HG03565 (cell line): ENCODE measurements around the gene IRAK2.
"Not testable (repeated sequence)": the region's sequence is repeated elsewhere in the genome, so short reads cannot be mapped to it uniquely, and the experiment has no call there.

Source experiments
- ATAC-seq: cut with Tn5 transposase; IDR thresholded peaks from one replicate; pipeline ENCODE4 v1.9.1; 2021; ENCODE audit warnings: mild to moderate bottlenecking, moderate library complexity; ENCODE audit not compliant: unreplicated experiment

The IRAK2 gene

GRCh38 chr3:10248984-10249748 is 84.4 kb downstream of the IRAK2 start:
- ATAC-seq: no peak

- no peak for ATAC-seq
These were observed 85.1 kb downstream of the IRAK2 start for GRCh38 chr3:10249833-10250232.

GRCh38 chr3:10251006-10251405 is 86.3 kb downstream of the IRAK2 start:
- no peak for ATAC-seq

DNA sequence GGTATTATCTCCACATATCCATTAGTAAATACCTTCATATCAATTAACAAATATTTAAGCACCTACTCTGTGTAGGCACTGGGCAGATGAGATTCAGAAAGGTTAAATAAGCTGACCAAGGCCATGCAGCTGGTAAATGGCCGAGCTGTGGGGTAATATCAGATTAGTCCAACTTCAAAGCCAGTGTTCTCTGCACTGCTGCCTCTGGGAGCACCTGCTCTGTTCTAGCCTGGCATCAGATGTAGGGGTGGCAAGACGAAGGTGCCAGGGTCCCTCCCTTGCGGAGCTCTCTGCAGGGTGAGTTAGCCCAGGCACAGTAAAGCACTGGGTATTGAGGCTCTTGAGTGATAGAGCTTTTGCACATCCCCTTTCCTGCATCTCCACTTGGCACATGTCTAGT is 89.0 kb downstream of the IRAK2 start:
- no peak for ATAC-seq

DNA sequence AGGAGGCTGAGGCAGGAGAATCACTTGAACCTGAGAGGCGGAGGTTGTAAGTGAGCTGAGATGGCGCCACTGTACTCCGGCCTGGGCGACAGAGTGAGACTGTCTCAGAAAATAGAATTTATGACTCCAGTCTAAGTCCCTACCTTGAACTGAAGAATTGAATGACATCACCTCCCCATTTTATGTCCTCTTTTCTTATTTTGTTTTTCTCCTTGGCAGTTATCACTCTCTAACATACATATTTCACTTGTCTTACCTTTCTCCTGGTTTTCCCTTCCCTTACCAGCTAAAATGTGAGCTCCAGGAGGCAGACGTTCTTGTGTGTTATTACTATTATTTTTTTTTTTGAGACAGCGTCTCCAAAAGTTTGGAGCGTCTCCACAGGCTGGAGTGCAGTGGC is 91.1 kb downstream of the IRAK2 start:
- no peak for ATAC-seq

DNA sequence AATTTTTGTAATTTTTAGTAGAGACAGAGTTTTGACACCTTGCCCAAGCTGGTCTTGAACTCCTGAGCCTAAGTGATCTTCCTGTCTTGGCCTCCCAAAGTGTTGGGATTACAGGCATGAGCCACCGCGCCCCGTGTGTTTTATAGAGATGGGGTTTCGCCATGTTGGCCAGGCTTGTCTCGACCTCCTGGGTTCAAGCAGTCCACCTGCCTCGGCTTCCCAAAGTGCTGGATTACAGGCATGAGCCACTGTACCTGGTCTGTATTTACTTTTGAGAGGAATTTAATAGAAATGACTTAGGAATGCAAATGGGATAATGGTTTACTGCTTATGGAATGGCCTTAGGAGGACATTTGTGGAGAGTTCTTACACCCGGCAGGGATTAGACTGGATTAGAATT is 94.3 kb downstream of the IRAK2 start:
- no peak for ATAC-seq

GRCh38 chr3:10259798-10260197 is 95.1 kb downstream of the IRAK2 start:
- no peak for ATAC-seq

DNA sequence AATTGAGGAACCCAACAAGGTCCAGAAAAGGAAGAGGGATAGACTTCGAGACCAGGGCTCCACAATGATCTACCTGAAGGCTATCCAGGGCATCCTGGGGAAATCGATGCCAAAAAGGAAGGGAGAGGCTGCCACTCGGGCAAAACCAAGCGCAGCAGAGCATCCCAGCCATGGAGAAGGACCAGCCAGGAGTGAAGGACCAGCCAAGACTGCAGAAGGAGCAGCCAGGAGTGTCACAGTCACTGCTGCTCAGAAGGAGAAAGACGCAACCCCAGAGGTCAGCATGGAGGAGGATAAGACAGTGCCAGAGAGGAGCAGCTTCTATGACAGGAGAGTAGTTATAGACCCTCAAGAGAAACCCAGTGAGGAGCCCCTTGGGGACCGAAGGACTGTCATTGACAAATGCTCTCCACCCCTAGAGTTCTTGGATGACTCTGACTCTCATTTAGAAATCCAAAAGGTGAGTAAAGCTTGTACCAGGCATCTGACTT is 95.5 kb downstream of the IRAK2 start:
- ATAC-seq: no peak

- no peak for ATAC-seq
These were observed 97.3 kb downstream of the IRAK2 start for GRCh38 chr3:10262027-10262426.

GRCh38 chr3:10263646-10264363 is 99.1 kb downstream of the IRAK2 start:
- ATAC-seq: no peak

GRCh38 chr3:10265833-10266232 is 101.1 kb downstream of the IRAK2 start:
- no peak for ATAC-seq

GRCh38 chr3:10266936-10267335 is 102.2 kb downstream of the IRAK2 start:
- not testable (repeated sequence) for ATAC-seq

GRCh38 chr3:10268116-10268515 is 103.4 kb downstream of the IRAK2 start:
- ATAC-seq: no peak

GRCh38 chr3:10268930-10269329 is 104.2 kb downstream of the IRAK2 start:
- no peak for ATAC-seq

DNA sequence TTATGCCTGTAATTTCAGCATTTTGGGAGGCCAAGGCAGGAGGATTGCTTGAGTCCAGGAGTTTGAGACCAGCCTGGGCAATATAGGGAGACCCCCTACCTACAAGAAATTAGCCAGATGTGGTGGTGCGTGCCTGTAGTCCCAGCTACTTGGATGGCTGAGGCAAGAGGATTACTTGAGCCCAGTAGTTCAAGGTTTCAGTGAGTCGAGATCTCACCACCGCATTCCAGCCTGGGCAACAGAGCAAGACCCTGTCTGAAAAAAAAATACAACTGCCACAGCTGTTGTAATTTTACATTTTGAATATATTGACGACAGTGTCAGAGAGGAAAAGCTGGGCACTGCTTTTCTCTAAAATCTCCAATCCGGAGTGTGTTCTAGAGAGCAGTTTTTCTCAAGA is 104.7 kb downstream of the IRAK2 start:
- no peak for ATAC-seq

DNA sequence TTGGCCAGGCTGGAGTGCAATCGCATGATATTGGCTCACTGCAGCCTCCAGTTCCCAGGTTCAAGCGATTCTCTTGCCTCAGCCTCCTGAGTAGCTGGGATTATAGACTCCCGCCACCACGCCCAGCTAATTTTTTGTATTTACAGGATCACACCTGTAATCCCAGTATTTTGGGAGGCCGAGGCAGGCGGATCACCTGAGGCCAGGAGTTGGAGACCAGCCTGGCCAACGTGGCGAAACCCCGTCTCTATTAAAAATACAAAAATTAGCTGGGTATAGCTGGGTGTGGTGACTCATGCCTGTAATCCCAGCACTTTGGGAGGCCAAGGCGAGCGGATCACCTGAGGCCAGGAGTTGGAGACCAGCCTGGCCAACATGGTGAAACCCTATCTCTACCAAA is 107.8 kb downstream of the IRAK2 start:
- ATAC-seq: not testable (repeated sequence)

- no peak for ATAC-seq
These were observed 108.3 kb downstream of the IRAK2 start for GRCh38 chr3:10272977-10273376.

- ATAC-seq: no peak
These were observed 109.1 kb downstream of the IRAK2 start for GRCh38 chr3:10273702-10274305.

GRCh38 chr3:10274601-10275000 is 109.9 kb downstream of the IRAK2 start:
- ATAC-seq: no peak

GRCh38 chr3:10277115-10277625 is 112.5 kb downstream of the IRAK2 start:
- no peak for ATAC-seq

GRCh38 chr3:10278501-10278900 is 113.8 kb downstream of the IRAK2 start:
- no peak for ATAC-seq
